Measurements from ENCODE around the gene ZNF621.
A peak's percentile ranks its signal among the peaks of the same experiment; 100 is the strongest.

The ZNF621 gene

DNA sequence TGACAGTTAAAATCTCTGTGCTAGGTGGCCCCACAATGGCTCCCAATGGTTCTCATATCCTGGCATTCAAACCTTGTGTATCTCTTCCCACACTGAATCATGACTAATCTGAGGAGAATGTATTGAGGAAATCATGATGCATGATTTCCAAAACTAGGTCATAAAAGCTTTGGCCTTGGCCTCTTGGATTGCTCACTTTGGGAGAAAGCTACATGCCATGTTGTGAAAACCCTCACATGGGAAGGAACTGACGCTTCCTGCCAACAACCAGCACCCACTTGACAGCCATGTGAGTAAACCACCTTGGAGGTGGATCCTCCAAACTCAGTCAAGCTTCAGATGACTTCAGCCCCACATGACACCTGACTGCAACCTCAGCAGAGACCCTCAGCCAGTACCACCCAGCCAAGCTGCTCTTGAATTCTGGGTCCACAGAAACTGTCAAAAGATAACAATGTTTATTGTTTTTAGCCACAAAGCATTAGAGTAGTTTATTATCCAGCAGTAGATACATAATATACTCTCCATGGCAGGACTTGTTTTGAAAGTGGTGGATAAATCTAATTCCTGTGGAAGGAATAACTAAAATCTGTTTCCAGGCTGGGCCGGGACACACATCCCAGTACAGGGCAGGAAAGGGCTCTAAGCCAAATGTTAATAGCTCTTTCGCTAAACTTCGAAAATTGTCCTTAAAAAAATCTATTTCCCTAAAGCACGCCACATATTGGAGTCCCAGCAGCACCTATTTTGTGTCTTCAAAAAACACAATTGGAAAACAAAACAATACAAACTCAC, 19.9 kb upstream of the ZNF621 start:
- 94 to 97% methylated on average over 5 of the region's 5 CpGs for WGBS, 2 experiments
- Histone ChIP-seq H3K9me3 (ENCODE audit: control insufficient read depth, low read length) (no peaks in the 10 kb centered on the region), H3K36me3 (ENCODE audit: control insufficient read depth, insufficient read depth, low read length) (peaks cover 14% of the 10 kb centered on the region), H3K27ac (ENCODE audit: insufficient read depth, low read depth, low read length, poor library complexity, severe bottlenecking) (no peak overlapping the region), H3K4me3 (ENCODE audit: insufficient read depth, low read depth, low read length) (no peak overlapping the region), H3K27me3 (ENCODE audit: control insufficient read depth, insufficient read depth, low read length, poor library complexity, severe bottlenecking) (no peaks in the 10 kb centered on the region), H3K4me1 (ENCODE audit: control insufficient read depth, insufficient read depth, low read length) (peaks cover 3% of the 10 kb centered on the region)

DNA sequence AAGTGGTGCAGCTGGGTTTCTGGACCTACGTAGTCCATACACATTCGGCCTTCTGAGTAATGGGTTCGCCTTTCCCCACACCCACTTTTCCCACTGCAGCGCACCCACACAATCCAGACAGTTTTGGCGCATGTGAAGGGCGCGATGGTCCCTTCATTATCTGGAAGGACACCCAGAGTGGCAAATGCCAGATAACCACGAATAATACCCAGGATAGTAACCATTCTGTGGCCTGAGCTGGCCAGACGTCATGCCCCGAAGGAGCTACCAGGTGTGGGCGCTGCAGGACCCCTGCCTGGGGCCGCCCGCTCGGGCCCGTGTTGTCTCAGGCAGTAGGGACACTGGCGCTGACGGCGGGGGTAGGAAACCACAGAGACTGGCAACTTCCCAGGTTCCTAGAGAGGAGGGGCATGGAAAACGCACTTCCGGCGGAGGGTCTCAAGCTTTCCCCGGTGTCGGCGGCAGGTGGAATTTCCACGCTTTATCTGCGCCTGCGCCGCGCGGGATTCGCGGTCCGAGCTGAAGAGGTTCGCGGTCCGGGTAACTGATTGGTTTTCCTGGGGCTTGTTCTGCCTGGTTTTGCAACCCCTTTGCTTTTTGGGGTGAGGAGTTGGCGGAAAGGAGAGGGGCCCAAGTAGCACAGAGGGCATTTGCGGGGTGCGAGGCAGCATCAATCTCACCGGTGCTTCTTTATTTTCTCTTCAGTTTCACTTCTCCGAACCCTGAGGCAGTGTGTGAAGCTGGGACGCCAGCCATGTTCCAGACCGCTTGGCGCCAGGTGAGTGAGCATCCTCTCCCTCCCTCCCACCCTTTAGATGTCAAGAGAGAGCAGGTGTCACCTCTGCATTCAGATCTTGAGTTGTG, 18.9 kb upstream of the ZNF621 start, which contains the start of gene ZNF620:
ZNF620 (plus strand) TSS at position 441 of the 864 bp plus-strand sequence; CDS start at position 755, 314 bp downstream.
- Histone ChIP-seq H3K4me1 (ENCODE audit: control insufficient read depth, insufficient read depth, low read length) (peaks cover 3% of the 10 kb centered on the region), H3K27ac (ENCODE audit: insufficient read depth, low read depth, low read length, poor library complexity, severe bottlenecking) (no peak within 1 kb of the TSS), H3K4me3 (ENCODE audit: insufficient read depth, low read depth, low read length) (peak within 1 kb of the TSS; percentile 78), H3K27me3 (ENCODE audit: control insufficient read depth, insufficient read depth, low read length, poor library complexity, severe bottlenecking) (no peaks in the 10 kb centered on the region), H3K9me3 (ENCODE audit: control insufficient read depth, low read length) (no peaks in the 10 kb centered on the region), H3K36me3 (ENCODE audit: control insufficient read depth, insufficient read depth, low read length) (peaks cover 24% of the 10 kb centered on the region)
- 11% methylated on average over 44 of the region's 44 CpGs for WGBS, 2 experiments

DNA sequence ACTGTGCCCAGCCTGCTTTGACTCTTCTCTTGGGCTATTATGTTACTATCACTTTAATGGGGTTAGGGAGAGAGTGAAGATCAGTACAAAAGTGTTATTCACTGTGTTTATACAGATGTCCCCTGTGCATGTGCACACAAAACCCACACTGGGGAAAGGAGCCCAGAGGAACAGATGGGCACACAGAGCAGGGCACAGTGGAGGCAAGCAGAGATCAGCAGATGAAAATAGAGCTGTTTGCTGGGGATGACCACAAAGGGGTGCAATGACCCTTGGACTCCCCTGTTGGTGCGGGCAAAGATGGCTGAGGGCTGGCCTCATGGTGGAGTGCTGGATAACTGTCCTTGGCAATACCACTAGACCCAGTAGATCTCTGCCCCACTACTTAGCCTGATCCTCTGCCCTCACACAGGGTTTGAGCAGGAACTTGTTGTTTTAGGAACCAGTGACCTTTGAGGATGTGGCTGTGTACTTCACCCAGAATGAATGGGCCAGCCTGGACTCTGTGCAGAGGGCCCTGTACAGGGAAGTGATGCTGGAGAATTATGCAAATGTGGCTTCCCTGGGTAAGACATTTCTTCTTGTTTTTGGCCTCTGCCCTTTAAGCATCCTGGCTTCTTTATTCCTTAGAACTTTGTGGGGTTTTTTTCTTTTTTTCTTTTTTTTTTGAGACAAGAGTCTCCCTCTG, 13.6 kb upstream of the ZNF621 start:
- Histone ChIP-seq H3K36me3 (ENCODE audit: control insufficient read depth, insufficient read depth, low read length) (peaks cover 43% of the 10 kb centered on the region), H3K27me3 (ENCODE audit: control insufficient read depth, insufficient read depth, low read length, poor library complexity, severe bottlenecking) (no peaks in the 10 kb centered on the region), H3K27ac (ENCODE audit: insufficient read depth, low read depth, low read length, poor library complexity, severe bottlenecking) (no peak overlapping the region), H3K9me3 (ENCODE audit: control insufficient read depth, low read length) (no peaks in the 10 kb centered on the region), H3K4me3 (ENCODE audit: insufficient read depth, low read depth, low read length) (no peak overlapping the region), H3K4me1 (ENCODE audit: control insufficient read depth, insufficient read depth, low read length) (peaks cover 3% of the 10 kb centered on the region)
- WGBS, 2 experiments: 88 to 100% methylated on average over 1 of the region's 1 CpG

DNA sequence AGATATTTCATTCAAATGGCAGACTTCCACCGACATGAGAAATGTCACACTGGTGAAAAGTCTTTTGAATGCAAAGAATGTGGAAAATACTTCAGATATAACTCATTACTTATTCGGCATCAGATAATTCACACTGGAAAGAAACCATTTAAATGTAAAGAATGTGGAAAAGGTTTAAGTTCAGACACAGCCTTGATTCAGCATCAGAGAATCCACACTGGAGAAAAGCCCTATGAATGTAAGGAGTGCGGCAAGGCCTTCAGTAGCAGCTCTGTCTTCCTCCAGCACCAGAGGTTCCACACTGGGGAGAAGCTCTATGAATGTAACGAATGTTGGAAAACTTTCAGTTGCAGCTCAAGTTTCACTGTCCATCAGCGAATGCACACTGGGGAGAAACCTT, 8.6 kb upstream of the ZNF621 start:
- WGBS, 2 experiments: 94 to 98% methylated on average over 4 to 5 of the region's 5 CpGs

DNA sequence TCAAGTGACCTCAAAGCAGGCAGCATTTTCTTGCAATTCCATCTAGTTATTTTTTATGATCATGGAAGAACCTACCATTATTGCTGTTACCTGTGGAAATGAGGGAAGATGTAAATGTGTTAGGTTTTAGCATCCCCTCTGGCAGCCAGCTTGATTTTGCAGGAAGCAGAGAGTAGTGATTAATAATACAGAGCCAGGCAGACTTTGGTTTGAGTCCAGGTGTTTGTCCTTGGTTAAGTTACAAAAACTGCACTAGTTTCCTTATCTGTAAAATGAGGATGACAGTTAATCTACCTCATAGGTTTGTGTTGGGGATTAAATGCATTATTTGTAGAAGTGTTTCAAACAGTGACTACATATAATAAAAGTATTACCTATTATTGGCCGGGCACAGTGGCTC, 6.7 kb upstream of the ZNF621 start:
- no peaks in the 10 kb centered on the region for H3K9me3 ChIP-seq (ENCODE audit: control insufficient read depth, low read length)
- 85 to 86% methylated on average over 1 of the region's 1 CpG for WGBS, 2 experiments
- peaks cover 10% of the 10 kb centered on the region for H3K36me3 ChIP-seq (ENCODE audit: control insufficient read depth, insufficient read depth, low read length)
- no peaks in the 10 kb centered on the region for H3K4me1 ChIP-seq (ENCODE audit: control insufficient read depth, insufficient read depth, low read length)
- H3K27me3 ChIP-seq (ENCODE audit: control insufficient read depth, insufficient read depth, low read length, poor library complexity, severe bottlenecking): no peaks in the 10 kb centered on the region
- H3K27ac ChIP-seq (ENCODE audit: insufficient read depth, low read depth, low read length, poor library complexity, severe bottlenecking): no peak overlapping the region
- H3K4me3 ChIP-seq (ENCODE audit: insufficient read depth, low read depth, low read length): no peak overlapping the region

More for the DNA sequence above, 8.6 kb upstream of the ZNF621 start:
- H3K4me1 ChIP-seq (ENCODE audit: control insufficient read depth, insufficient read depth, low read length): no peaks in the 10 kb centered on the region
- H3K9me3 ChIP-seq (ENCODE audit: control insufficient read depth, low read length): no peaks in the 10 kb centered on the region
- H3K36me3 ChIP-seq (ENCODE audit: control insufficient read depth, insufficient read depth, low read length): peaks cover 22% of the 10 kb centered on the region
- no peaks in the 10 kb centered on the region for H3K27me3 ChIP-seq (ENCODE audit: control insufficient read depth, insufficient read depth, low read length, poor library complexity, severe bottlenecking)
- H3K4me3 ChIP-seq (ENCODE audit: insufficient read depth, low read depth, low read length): no peak overlapping the region
- H3K27ac ChIP-seq (ENCODE audit: insufficient read depth, low read depth, low read length, poor library complexity, severe bottlenecking): no peak overlapping the region

DNA sequence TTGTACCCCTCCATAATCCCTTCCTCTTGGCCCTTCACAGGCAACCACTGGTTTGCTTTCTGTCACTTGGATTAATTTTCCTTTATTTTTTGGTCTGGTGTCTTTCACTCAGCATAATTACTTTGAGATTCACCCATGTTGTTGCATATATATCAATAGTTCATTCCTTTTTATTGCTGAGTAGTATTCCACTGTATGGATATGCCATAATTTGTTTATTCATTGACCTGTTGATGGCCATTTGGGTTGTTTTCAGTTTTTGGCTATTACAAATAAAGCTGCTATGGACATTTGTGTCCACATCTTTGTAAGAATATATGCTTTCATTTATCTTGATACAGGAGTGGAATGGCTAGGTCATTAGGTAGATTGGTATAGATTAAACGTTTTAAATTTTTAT, 5.9 kb upstream of the ZNF621 start:
- no peak overlapping the region for H3K27ac ChIP-seq (ENCODE audit: insufficient read depth, low read depth, low read length, poor library complexity, severe bottlenecking)
- 91 to 93% methylated on average over 1 of the region's 1 CpG for WGBS, 2 experiments
- no peaks in the 10 kb centered on the region for H3K4me1 ChIP-seq (ENCODE audit: control insufficient read depth, insufficient read depth, low read length)
- H3K27me3 ChIP-seq (ENCODE audit: control insufficient read depth, insufficient read depth, low read length, poor library complexity, severe bottlenecking): no peaks in the 10 kb centered on the region
- no peak overlapping the region for H3K4me3 ChIP-seq (ENCODE audit: insufficient read depth, low read depth, low read length)
- H3K36me3 ChIP-seq (ENCODE audit: control insufficient read depth, insufficient read depth, low read length): peaks cover 10% of the 10 kb centered on the region
- no peaks in the 10 kb centered on the region for H3K9me3 ChIP-seq (ENCODE audit: control insufficient read depth, low read length)

DNA sequence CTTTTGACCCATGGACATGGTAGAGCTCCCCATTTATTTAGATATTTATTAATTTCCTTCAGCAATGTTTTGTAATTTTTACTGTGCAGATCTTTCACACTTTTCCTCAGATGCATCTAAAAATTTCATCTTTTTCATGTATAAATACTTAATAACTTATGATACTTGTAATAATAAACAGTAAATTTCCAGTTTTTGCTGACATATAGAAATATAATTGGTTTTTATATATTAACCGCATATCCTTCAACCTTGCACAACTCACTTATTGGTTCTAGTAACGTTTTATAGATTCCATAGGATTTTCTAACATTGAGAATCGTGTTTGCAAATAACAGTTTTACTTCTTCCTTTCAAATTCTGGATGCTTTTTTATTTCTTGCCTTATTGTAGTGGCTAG, 3.5 kb upstream of the ZNF621 start:
- H3K27me3 ChIP-seq (ENCODE audit: control insufficient read depth, insufficient read depth, low read length, poor library complexity, severe bottlenecking): no peaks in the 10 kb centered on the region
- 100% methylated on average over 1 to 3 of the region's 3 CpGs for WGBS, 2 experiments
- no peak overlapping the region for H3K27ac ChIP-seq (ENCODE audit: insufficient read depth, low read depth, low read length, poor library complexity, severe bottlenecking)
- H3K9me3 ChIP-seq (ENCODE audit: control insufficient read depth, low read length): no peaks in the 10 kb centered on the region
- peaks cover 6% of the 10 kb centered on the region for H3K36me3 ChIP-seq (ENCODE audit: control insufficient read depth, insufficient read depth, low read length)
- H3K4me3 ChIP-seq (ENCODE audit: insufficient read depth, low read depth, low read length): no peak overlapping the region
- H3K4me1 ChIP-seq (ENCODE audit: control insufficient read depth, insufficient read depth, low read length): no peaks in the 10 kb centered on the region

DNA sequence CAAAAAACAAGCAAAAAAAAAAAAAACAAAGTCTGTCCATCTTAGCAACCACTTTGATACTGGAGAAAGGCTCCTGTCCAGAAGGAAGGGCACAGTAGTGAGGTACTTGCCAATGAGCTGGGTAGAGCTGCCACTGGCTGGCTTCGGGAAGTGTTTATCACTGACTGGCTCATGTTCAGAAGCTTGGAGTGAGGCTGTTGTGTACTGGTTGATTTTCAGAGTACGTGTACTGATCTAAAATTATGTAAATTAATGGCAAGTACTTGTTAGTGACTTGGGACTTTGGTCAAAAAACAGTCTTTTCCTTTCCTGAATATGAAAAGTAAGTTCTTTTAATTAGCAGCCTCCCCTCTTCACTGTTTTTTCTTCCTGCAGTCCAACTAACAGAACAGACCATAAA, 979 bp upstream of the ZNF621 start:
- Histone ChIP-seq H3K9me3 (ENCODE audit: control insufficient read depth, low read length) (no peaks in the 10 kb centered on the region), H3K36me3 (ENCODE audit: control insufficient read depth, insufficient read depth, low read length) (peaks cover 5% of the 10 kb centered on the region), H3K4me3 (ENCODE audit: insufficient read depth, low read depth, low read length) (no peak overlapping the region), H3K27me3 (ENCODE audit: control insufficient read depth, insufficient read depth, low read length, poor library complexity, severe bottlenecking) (no peaks in the 10 kb centered on the region), H3K27ac (ENCODE audit: insufficient read depth, low read depth, low read length, poor library complexity, severe bottlenecking) (no peak overlapping the region), H3K4me1 (ENCODE audit: control insufficient read depth, insufficient read depth, low read length) (no peaks in the 10 kb centered on the region)
- 93 to 96% methylated on average over 2 of the region's 2 CpGs for WGBS, 2 experiments

DNA sequence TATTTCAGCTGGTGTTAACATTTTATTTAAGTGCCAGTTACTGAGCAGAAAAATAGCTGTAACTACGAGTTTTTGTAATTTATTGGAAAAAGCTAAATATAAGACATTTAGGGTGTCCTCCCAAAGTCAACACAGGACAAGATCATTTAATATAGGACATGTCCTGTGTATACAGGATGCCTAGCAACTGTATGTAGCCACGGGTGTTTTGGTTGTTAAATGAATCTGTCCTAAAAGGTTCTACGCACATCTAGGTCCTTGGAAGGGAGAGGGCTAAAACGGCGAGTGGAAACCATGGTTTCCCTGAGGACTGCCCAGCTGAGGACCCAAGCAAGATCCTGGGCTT, 565 bp upstream of the ZNF621 start:
- Histone ChIP-seq H3K36me3 (ENCODE audit: control insufficient read depth, insufficient read depth, low read length) (peaks cover 5% of the 10 kb centered on the region), H3K4me1 (ENCODE audit: control insufficient read depth, insufficient read depth, low read length) (no peaks in the 10 kb centered on the region), H3K27ac (ENCODE audit: insufficient read depth, low read depth, low read length, poor library complexity, severe bottlenecking) (peak overlapping the region; percentile 65), H3K9me3 (ENCODE audit: control insufficient read depth, low read length) (no peaks in the 10 kb centered on the region), H3K4me3 (ENCODE audit: insufficient read depth, low read depth, low read length) (peak overlapping the region; percentile 95), H3K27me3 (ENCODE audit: control insufficient read depth, insufficient read depth, low read length, poor library complexity, severe bottlenecking) (no peaks in the 10 kb centered on the region)
- WGBS, 2 experiments: 51 to 58% methylated on average over 5 of the region's 5 CpGs

DNA sequence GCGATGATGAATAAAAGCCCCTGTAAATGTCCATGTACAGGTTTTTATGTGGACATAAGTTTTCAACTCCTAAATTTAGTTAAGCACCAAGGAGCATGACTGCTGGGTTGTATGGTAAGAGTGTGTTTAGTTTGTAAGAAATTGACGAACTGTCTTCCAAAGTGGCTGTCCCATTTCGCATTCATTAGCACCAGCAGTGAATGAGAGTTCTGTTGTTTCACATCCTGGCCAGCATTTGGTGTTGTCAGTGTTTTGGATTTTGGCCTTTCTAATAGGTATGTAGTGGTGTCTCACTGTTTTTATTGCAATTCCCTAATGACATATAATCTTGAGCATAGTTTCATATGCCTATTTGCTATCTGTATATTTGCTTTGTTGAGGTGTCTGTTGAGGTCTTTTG, 3.7 kb downstream of the ZNF621 start:
- 94 to 98% methylated on average over 3 of the region's 3 CpGs for WGBS, 2 experiments
- Histone ChIP-seq H3K9me3 (ENCODE audit: control insufficient read depth, low read length) (no peaks in the 10 kb centered on the region), H3K4me1 (ENCODE audit: control insufficient read depth, insufficient read depth, low read length) (no peaks in the 10 kb centered on the region), H3K36me3 (ENCODE audit: control insufficient read depth, insufficient read depth, low read length) (peaks cover 34% of the 10 kb centered on the region), H3K4me3 (ENCODE audit: insufficient read depth, low read depth, low read length) (no peak overlapping the region), H3K27ac (ENCODE audit: insufficient read depth, low read depth, low read length, poor library complexity, severe bottlenecking) (no peak overlapping the region), H3K27me3 (ENCODE audit: control insufficient read depth, insufficient read depth, low read length, poor library complexity, severe bottlenecking) (no peaks in the 10 kb centered on the region)

Measured in ectodermal cell (in vitro differentiated cells).